ENCODE measurements around the gene TTL.

- TF ChIP-seq EZH2 (IDR thresholded peaks at IDR 0.05; ENCODE audit: insufficient read depth, poor library complexity, severe bottlenecking) (no peak), EZH2phosphoT487 (IDR thresholded peaks at IDR 0.05; ENCODE audit: insufficient read depth, low read depth) (no peak)
Observed at GRCh38 chr2:112541315-112542122, 59.6 kb downstream of the TTL start.
